OCI-LY7 (cell line): Measurements from ENCODE around the gene ARSJ.

ENCODE experiments used
- CTCF ChIP-seq: fragments of 200-600 bp; sonication (generic); conservative IDR thresholded peaks from 2 replicates; pipeline ENCODE4 v1.5.1; 2014; ENCODE audit warnings: mild to moderate bottlenecking, antibody characterized with exemption, low read length, moderate library complexity, mixed read lengths
- EZH2phosphoT487 ChIP-seq: fragments of 200-600 bp; sonication (generic); IDR thresholded peaks from 2 replicates; pipeline ENCODE4 v1.6.1; 2018; ENCODE audit warnings: low read depth, borderline replicate concordance, mild to moderate bottlenecking, mixed run types, antibody characterized with exemption, low read length, moderate library complexity, mixed read lengths

- TF ChIP-seq CTCF (no peak), EZH2phosphoT487 (no peak)
Observed at GRCh38 chr4:113941836-113942235, 37.6 kb downstream of the ARSJ start.
